Stomach (tissue), 4 donors: Measurements from ENCODE around the gene MT1G.

ENCODE experiments used
- EP300 ChIP-seq: sonication (generic); formaldehyde crosslinking; IDR thresholded peaks from one replicate; pipeline ENCODE4 v1.6.1; 2017; ENCODE audit warnings: antibody characterized with exemption
- POLR2A ChIP-seq, 4 donors: fragments of 450-650 bp; IDR thresholded peaks; one replicate each; pipeline ENCODE4 v1.6.1; 2016; ENCODE audit warnings: antibody characterized with exemption in 4 of 4, control low read depth in 2 of 4, mild to moderate bottlenecking in 1 of 4, moderate library complexity in 1 of 4
- TF ChIP-seq, protein P1 (sequence below), 7 experiments: fragments of 450-650 bp in 4 of 7; fragments of 200-600 bp in 3 of 7; sonication (generic) in 3 of 7; IDR thresholded peaks; one replicate each; pipeline ENCODE4 v1.5.1; 2016 to 2019; ENCODE audit warnings: antibody characterized with exemption in 7 of 7, control low read depth in 2 of 7, mild to moderate bottlenecking in 1 of 7

DNA sequence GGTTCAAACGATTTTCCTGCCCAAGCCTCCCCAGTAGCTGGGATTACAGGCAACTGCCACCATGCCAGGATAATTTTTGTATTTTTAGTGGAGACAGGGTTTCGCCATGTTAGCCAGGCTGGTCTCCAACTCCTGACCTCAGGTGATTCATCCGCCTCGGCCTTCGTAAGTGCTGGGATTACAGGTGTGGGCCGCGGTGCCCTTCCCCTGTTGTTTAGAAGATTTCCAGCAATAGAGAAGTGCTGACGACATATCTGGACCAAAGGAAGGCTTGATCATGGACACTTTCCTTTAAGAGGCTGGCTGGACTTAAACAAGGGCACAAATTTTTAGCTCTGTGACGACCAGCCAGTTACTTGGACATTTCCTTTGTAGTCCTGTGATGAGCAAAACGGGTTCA, 36.7 kb downstream of the MT1G start:
- TF ChIP-seq, protein P1, sequence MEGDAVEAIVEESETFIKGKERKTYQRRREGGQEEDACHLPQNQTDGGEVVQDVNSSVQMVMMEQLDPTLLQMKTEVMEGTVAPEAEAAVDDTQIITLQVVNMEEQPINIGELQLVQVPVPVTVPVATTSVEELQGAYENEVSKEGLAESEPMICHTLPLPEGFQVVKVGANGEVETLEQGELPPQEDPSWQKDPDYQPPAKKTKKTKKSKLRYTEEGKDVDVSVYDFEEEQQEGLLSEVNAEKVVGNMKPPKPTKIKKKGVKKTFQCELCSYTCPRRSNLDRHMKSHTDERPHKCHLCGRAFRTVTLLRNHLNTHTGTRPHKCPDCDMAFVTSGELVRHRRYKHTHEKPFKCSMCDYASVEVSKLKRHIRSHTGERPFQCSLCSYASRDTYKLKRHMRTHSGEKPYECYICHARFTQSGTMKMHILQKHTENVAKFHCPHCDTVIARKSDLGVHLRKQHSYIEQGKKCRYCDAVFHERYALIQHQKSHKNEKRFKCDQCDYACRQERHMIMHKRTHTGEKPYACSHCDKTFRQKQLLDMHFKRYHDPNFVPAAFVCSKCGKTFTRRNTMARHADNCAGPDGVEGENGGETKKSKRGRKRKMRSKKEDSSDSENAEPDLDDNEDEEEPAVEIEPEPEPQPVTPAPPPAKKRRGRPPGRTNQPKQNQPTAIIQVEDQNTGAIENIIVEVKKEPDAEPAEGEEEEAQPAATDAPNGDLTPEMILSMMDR (IDR thresholded peaks at IDR 0.05) = no peak
- TF ChIP-seq POLR2A (IDR thresholded peaks at IDR 0.05) (no peak), EP300 (no peak)
